ENCODE data around the gene ERAL1. TPM values are rescaled to one million over a fixed set of nuclear protein-coding genes. Genes with fewer than 3 reads are reported as not detected.

ERAL1 gene
- total and polyA plus RNA-seq, 2 experiments from 2014 or later: 30.0 to 77.1 TPM

DNA sequence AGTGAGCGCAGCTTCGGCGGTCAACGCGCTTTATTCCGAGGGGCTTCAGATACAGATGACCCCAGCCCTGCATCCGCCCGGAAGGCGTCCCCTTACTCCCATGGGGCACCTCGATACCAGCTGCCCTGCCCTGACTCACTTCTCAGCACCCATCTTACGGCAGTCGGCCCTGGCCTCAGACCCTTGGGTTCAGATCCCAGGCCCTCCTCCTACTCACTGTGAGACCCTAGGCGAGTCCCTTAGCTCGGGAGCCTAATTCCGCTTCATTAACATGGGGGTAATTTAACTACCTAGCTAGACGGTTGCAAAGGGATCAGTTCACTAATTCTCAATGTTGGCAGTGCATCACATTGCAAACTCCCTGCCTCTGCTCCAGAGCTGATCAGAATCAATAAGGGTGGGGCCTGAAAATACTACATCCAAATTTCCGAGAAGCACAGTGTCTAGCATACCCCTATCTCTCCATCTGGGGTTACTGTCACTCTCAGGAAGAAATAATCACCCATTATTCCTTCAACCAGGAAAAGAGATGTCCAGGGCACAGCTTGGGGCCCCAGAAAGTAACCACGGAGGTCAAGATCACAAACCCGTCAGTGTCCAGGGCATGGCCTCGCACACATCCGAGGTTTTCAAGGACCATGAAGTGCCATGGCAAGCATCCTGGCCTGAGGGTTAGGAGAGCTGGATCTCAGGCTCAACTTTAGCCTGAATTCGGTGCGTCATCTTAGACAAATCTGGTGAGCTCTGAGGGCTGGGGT lies 43.1 kb downstream of the ERAL1 start:
- TF ChIP-seq EZH2 (IDR thresholded peaks at IDR 0.05; ENCODE audit: borderline replicate concordance) (no peak), EZH2phosphoT487 (IDR thresholded peaks at IDR 0.05; ENCODE audit: low read depth, severe bottlenecking, unreplicated experiment) (no peak)
- TF ChIP-seq, protein P1, sequence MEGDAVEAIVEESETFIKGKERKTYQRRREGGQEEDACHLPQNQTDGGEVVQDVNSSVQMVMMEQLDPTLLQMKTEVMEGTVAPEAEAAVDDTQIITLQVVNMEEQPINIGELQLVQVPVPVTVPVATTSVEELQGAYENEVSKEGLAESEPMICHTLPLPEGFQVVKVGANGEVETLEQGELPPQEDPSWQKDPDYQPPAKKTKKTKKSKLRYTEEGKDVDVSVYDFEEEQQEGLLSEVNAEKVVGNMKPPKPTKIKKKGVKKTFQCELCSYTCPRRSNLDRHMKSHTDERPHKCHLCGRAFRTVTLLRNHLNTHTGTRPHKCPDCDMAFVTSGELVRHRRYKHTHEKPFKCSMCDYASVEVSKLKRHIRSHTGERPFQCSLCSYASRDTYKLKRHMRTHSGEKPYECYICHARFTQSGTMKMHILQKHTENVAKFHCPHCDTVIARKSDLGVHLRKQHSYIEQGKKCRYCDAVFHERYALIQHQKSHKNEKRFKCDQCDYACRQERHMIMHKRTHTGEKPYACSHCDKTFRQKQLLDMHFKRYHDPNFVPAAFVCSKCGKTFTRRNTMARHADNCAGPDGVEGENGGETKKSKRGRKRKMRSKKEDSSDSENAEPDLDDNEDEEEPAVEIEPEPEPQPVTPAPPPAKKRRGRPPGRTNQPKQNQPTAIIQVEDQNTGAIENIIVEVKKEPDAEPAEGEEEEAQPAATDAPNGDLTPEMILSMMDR (IDR thresholded peaks at IDR 0.05; ENCODE audit: poor library complexity): no peak
- WGBS (ENCODE audit: low lambda C conversion rate, missing lambda C conversion rate): 32% methylated on average over 23 of the region's 23 CpGs
- DNase-seq (ENCODE audit: low spot score): no peak

DNA sequence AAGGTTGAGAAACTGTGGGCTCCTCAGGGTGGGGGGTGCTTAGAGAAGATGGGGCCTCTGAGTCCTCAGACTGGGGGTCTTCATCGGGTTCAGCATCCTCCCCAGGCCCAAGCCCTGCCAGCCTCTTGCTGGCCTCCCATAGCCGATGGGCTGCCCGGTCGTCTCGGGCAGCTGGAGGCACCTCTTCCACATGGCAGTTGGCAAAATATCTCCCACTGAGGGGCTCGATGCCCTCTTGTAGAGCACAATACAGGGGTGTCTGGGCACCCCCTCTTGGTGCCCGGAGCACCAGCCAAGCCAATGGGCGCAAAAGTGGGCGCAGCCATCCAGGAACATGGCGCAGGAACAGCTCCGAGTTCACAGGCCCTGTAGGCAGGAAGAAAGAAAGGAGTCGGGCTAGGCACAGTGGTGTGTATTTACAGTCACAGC lies 43.7 kb downstream of the ERAL1 start:
- Histone ChIP-seq H3K4me2 (no peak overlapping the region), H4K20me1 (ENCODE audit: insufficient read depth, poor library complexity, severe bottlenecking) (peaks cover 6% of the 10 kb centered on the region), H3K9me2 (replicated peaks; ENCODE audit: insufficient read depth) (no peaks in the 10 kb centered on the region), H3K36me3 (replicated peaks; ENCODE audit: insufficient read depth, low read depth) (no peaks in the 10 kb centered on the region), H3K27ac (no peak overlapping the region), H3K79me2 (peaks cover 76% of the 10 kb centered on the region), H3K9me3 (ENCODE audit: low read depth) (no peaks in the 10 kb centered on the region), H3K27me3 (no peaks in the 10 kb centered on the region), H3K4me1 (ENCODE audit: insufficient read depth) (peaks cover 15% of the 10 kb centered on the region), H3K4me3 (no peak overlapping the region), H2AFZ (no peak overlapping the region)
- TF ChIP-seq EZH2phosphoT487 (IDR thresholded peaks at IDR 0.05; ENCODE audit: low read depth, severe bottlenecking, unreplicated experiment) (no peak), EZH2 (IDR thresholded peaks at IDR 0.05; ENCODE audit: borderline replicate concordance) (no peak)
- TF ChIP-seq, protein P1 (IDR thresholded peaks at IDR 0.05; ENCODE audit: poor library complexity): no peak
- 90% methylated on average over 11 of the region's 12 CpGs for WGBS (ENCODE audit: low lambda C conversion rate, missing lambda C conversion rate)
- no peak for DNase-seq (ENCODE audit: low spot score)

More for the DNA sequence above, 43.1 kb downstream of the ERAL1 start:
- peaks cover 6% of the 10 kb centered on the region for H4K20me1 ChIP-seq (ENCODE audit: insufficient read depth, poor library complexity, severe bottlenecking)
- peak overlapping the region; percentile 99 for H3K4me2 ChIP-seq
- peak overlapping the region; percentile 96 for H3K27ac ChIP-seq
- H3K79me2 ChIP-seq: peaks cover 82% of the 10 kb centered on the region
- peak overlapping the region; percentile 97 for H3K4me3 ChIP-seq
- no peaks in the 10 kb centered on the region for H3K9me2 ChIP-seq (replicated peaks; ENCODE audit: insufficient read depth)
- peaks cover 15% of the 10 kb centered on the region for H3K4me1 ChIP-seq (ENCODE audit: insufficient read depth)
- no peaks in the 10 kb centered on the region for H3K36me3 ChIP-seq (replicated peaks; ENCODE audit: insufficient read depth, low read depth)
- H3K27me3 ChIP-seq: no peaks in the 10 kb centered on the region
- peak overlapping the region; percentile 98 for H2AFZ ChIP-seq
- H3K9me3 ChIP-seq (ENCODE audit: low read depth): no peaks in the 10 kb centered on the region

DNA sequence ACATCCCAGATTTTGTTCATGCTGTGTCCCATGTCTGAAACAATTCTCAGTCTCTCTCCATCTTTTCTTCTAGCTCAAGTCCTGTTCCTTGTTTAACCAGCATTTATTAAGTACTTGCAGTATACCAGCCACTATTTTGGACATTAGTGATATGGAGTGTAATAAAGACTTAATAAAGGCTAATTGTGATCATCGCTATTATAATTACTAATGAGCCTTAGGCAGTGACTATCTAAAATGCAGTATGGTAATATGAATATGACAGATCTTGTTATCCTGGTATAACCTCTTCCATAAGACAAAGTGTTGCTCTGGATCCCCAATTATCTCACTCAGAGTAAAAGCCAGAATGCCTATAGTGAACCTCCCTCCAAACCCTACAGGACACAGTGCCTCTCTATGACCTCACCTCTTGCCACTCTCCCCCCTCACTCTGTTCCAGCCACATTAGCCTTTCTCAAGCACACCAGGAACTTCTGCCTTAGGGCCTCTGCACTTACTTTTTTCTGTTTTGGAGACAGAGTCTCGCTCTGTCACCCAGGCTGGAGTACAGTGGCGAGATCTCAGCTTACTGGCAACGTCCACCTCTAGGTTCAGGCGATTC lies 44.5 kb downstream of the ERAL1 start:
- H3K9me3 ChIP-seq (ENCODE audit: low read depth): no peaks in the 10 kb centered on the region
- WGBS (ENCODE audit: low lambda C conversion rate, missing lambda C conversion rate): 94% methylated on average over 5 of the region's 5 CpGs
- H3K27ac ChIP-seq: no peak overlapping the region
- peaks cover 69% of the 10 kb centered on the region for H3K79me2 ChIP-seq
- peaks cover 4% of the 10 kb centered on the region for H4K20me1 ChIP-seq (ENCODE audit: insufficient read depth, poor library complexity, severe bottlenecking)
- no peak overlapping the region for H2AFZ ChIP-seq
- no peaks in the 10 kb centered on the region for H3K36me3 ChIP-seq (replicated peaks; ENCODE audit: insufficient read depth, low read depth)
- no peak for DNase-seq (ENCODE audit: low spot score)
- H3K4me1 ChIP-seq (ENCODE audit: insufficient read depth): peaks cover 15% of the 10 kb centered on the region
- no peak overlapping the region for H3K4me2 ChIP-seq
- TF ChIP-seq EZH2 (IDR thresholded peaks at IDR 0.05; ENCODE audit: borderline replicate concordance) (no peak), EZH2phosphoT487 (IDR thresholded peaks at IDR 0.05; ENCODE audit: low read depth, severe bottlenecking, unreplicated experiment) (no peak)
- TF ChIP-seq, protein P1 (IDR thresholded peaks at IDR 0.05; ENCODE audit: poor library complexity): no peak
- no peak overlapping the region for H3K4me3 ChIP-seq
- no peaks in the 10 kb centered on the region for H3K9me2 ChIP-seq (replicated peaks; ENCODE audit: insufficient read depth)
- no peaks in the 10 kb centered on the region for H3K27me3 ChIP-seq

All from hepatocyte (in vitro differentiated cells).